Coronary artery (tissue), 2 donors: ENCODE data around the gene ZBTB20.

Experiments used
- DNase-seq: peaks from one replicate; pipeline ENCODE4 v3.0.0-alpha.2; 2017; ENCODE audit warnings: low spot score
- H3K27ac ChIP-seq, 2 donors: fragments of 200-600 bp; sonication (generic); one replicate each; pipeline ENCODE4 v1.5.1; 2016 to 2019
- H3K4me3 ChIP-seq: fragments of 200-600 bp; sonication (generic); 2 replicates; pipeline ENCODE4 v1.5.1; 2016; ENCODE audit warnings: mild to moderate bottlenecking, moderate library complexity
- TF ChIP-seq, protein P1 (sequence below): fragments of 200-600 bp; sonication (generic); IDR thresholded peaks from one replicate; pipeline ENCODE4 v1.5.1; 2019; ENCODE audit warnings: antibody characterized with exemption

Gene ZBTB20

DNA sequence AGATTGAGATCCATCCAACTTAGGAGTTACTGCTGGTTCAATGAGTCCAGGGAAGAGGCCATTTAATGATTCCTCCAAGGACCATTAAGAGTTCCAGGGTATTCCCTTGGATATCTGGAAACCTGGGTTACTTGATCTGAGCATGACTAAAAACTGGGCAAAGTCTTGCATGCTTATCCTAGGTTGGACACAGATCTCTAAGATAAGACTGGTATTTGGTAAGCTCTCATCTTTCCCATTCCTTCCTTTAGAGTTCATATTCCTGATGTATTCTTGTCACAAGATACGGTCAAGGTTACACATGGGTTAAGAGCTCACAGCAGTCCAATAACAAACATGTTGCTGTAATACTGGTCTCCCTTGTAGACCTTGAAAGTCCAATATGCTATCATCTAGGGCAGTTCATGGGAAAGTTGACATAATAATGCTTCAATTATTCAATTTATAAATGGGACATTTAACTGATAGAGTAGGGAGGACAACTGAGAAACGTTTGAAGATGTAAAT lies 551.5 kb downstream of the ZBTB20 start:
- H3K4me3 ChIP-seq = no peak overlapping the region
- H3K27ac ChIP-seq = no peak overlapping the region
- no peak for DNase-seq
- TF ChIP-seq, protein P1, sequence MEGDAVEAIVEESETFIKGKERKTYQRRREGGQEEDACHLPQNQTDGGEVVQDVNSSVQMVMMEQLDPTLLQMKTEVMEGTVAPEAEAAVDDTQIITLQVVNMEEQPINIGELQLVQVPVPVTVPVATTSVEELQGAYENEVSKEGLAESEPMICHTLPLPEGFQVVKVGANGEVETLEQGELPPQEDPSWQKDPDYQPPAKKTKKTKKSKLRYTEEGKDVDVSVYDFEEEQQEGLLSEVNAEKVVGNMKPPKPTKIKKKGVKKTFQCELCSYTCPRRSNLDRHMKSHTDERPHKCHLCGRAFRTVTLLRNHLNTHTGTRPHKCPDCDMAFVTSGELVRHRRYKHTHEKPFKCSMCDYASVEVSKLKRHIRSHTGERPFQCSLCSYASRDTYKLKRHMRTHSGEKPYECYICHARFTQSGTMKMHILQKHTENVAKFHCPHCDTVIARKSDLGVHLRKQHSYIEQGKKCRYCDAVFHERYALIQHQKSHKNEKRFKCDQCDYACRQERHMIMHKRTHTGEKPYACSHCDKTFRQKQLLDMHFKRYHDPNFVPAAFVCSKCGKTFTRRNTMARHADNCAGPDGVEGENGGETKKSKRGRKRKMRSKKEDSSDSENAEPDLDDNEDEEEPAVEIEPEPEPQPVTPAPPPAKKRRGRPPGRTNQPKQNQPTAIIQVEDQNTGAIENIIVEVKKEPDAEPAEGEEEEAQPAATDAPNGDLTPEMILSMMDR = no peak

DNA sequence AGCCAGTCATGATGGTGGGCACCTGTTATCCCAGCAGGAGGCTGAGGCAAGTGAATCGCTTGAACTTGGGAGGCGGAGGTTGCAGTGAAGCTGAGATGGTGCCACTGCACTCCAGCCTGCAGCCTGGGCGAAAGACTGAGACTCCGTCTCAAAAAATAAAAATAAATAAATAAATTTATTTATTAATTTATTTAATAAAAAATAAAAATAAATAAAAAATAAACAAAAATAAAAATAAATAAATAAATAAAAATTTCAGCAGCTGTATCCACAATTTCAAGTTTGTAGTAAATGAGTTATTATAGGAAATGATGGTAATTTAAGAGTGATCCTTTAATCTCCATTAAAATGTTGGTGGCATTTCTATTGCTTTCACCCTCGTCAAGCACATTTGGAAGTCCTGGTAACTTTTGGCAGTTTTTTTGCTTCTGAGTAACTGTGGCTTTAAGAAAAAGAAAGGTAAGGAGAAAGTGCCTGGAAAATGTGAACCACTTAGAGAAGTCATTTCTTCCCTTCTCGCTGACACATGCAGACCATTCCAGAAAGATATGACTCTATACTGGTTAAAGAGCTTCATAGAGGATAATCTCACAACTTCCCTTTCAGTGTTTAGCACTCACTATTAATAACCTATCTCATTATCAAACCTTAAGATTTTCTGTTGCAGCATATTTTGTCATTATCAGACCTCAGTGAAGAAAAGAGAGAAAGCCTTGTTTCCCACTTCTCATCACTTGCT lies 556.6 kb downstream of the ZBTB20 start:
- no peak for DNase-seq
- Histone ChIP-seq H3K4me3 (no peak overlapping the region), H3K27ac (no peak overlapping the region)
- TF ChIP-seq, protein P1 = no peak

DNA sequence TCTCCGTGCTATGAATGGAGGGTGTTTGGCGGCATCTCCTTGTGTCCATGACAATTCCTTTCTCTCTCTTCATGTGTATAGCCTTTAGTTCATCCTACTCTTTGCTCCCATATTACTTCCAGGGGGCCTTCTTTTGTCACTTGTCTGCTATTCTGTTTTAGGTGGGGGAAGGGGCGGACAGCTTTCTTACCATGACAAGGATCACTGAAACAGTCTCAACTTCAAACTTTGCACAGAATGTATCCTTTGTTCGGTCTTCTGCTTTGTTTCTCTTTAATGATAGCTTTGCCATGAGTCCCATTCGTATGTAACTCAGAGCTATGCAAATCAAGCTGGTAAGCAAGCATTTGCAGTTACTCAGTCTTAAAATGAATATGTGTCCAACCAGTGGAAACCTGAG lies 559.1 kb downstream of the ZBTB20 start:
- Histone ChIP-seq H3K27ac (no peak overlapping the region), H3K4me3 (no peak overlapping the region)
- no peak for DNase-seq
- TF ChIP-seq, protein P1 = no peak

DNA sequence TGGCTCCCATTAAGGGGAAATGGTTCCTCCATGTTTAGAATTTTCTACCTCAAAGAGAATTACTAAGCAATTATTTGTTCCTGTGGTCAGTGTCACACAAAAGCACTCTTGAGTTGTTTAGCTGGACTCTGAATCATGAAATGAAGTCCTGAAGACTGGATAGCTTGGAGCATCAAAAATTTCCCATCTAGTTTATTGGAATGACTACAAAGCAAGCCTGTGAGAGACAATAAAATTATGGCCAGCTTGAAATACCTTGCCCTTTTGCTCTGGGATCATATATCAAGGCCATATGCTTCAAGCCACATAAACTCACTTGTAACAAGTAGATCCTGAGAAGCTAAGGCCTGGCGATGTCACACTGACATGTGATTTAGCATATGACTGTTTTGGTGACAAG lies 561.0 kb downstream of the ZBTB20 start:
- no peak overlapping the region for H3K27ac ChIP-seq
- DNase-seq = no peak
- TF ChIP-seq, protein P1 = no peak

DNA sequence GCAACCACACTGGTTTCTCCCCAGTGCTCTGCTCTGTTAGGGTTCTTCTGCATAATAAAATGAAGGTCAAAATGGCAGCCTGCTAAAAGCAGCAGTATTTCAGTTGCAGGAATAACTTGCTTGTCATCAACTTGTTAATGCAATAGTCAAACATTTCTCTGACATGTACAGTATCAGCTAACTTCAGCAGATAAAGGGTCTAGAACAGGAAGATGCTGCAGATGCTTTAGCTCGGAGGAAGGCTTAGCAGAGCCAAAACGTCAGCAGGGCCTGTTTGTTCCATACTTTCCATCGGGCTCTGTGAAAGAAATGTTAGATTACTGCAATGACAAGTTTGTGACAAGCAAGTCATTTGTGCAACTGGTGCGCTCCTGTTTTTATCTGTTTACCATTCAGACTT lies 561.4 kb downstream of the ZBTB20 start:
- TF ChIP-seq, protein P1 = no peak
- H3K27ac ChIP-seq = no peak overlapping the region
- no peak overlapping the region for H3K4me3 ChIP-seq
- DNase-seq = no peak

More for the DNA sequence above, 561.0 kb downstream of the ZBTB20 start:
- H3K4me3 ChIP-seq = no peak overlapping the region

DNA sequence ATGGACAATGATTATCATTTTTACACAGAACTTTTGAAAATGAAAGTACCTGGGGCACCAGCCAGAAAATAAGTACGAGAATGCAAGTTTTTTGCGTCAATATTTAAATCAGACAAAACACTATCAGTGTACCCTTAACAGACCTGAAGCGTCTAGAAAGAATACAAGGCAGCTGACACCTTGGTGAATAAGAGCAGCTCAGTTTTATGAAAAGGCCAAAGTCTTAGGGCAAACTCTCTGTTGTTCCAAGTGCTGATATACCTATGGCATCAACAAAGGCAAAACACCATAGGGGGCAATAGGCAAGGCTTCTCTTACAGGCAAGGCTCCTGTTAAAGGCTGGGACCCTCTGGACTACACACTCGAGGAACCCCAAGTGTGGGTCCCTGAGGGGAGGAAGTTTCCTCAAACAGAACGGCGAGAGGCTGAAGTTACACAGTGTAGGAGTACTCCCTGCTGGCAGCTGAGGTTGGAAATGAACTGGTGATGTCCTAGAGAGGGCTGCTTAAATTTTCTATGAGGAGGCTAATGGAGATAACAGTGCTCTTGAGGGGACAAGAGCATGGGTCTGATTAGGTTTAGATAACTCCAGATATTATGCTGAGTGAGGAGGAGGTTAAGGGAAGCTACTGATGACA lies 562.2 kb downstream of the ZBTB20 start:
- peak overlapping the region in 1 of 2 donors; percentile 53 for H3K27ac ChIP-seq
- H3K4me3 ChIP-seq = peak overlapping the region; percentile 33
- DNase-seq = no peak
- TF ChIP-seq, protein P1 = no peak

DNA sequence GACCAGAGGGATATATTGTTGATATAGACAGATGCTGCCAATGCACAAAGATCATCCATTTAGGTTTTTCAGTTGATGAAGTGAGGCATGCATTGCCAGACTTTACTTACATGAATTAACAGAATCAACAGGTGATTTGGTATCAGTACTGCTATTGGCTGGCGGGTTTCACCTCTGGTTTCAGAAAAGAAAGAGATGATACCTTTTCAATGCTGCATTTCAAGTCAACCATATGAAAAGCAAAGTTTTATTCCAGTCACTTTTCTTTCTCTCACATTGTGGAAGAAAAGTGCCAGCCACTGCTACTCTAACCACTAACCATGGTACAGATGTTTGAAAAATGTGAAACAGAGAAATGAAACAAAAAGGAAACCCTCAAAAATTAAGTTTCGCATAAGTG lies 564.2 kb downstream of the ZBTB20 start:
- Histone ChIP-seq H3K4me3 (no peak overlapping the region), H3K27ac (no peak overlapping the region)
- TF ChIP-seq, protein P1 = no peak
- DNase-seq = no peak
